ENCODE results near the gene CD8B.
"Not testable (repeated sequence)": the region's sequence is repeated elsewhere in the genome, so short reads cannot be mapped to it uniquely, and the experiment has no call there.

Gene CD8B

GRCh38 chr2:86861628-86862379 lies at the start of gene CD8B:
CD8B (minus strand) TSS chr2:86861886; CDS start chr2:86861865, 21 bp downstream.
- not testable (repeated sequence) for DNase-seq (ENCODE audit: low read depth)

DNA sequence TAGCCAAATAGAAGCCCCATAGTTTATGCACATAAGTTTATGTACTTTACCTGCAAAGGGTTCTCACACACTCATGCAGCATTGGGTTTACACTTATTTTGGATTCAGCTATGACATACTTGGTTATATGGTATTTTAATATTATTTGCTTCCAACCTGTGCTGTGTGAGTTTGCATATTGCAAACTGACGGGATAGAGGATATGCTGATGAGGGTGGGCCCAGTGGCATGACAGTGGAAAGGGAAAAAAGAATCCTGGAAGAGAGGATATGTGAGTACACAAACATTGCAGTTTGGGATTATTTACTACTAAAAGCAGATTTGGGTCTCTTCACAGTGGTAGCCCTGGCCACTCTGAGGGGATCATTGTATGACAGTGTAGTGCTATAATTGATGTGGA lies 44.2 kb upstream of the CD8B start:
- DNase-seq (ENCODE audit: low read depth) = not testable (repeated sequence)

DNA sequence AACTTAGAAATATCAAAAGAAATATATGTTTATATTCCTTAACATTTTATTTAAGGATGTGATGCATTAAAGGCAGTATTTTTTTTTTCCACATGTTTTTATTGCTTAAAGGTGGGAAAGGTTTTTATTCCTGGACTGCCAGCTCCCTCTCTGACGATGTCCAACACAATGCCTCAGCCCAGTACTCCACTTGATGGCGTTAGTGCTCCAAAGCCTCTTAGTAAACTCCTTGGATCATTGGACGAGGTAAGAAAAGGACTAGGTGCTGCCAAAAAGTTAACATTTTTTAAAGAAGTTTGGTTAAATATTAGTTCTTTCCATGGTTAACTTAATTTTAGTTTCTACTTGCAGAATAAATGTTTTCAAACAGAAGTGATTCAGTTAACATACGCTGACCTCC lies 39.0 kb upstream of the CD8B start:
- DNase-seq (ENCODE audit: low read depth) = not testable (repeated sequence)

- DNase-seq (ENCODE audit: low read depth) = not testable (repeated sequence)
Observed at GRCh38 chr2:86886026-86886425, 24.3 kb upstream of the CD8B start.

DNA sequence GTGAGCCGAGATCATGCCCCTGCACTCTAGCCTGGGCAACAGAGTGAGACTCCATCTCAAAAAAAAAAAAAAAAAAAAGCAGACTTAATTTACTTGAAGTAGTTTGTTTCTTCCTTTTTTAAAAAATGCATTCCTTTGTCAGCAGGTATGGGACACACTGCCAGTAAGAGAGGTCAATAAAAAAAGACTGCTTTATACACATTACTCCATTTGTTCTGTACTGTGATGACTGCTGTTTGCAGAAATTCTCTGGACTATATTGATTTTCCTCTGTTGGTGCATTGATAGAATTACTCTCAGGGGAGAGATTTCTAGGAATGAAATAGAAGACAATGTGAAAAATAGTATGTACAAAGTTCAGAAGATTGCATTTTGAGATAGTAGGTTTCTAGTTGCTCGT lies 21.2 kb upstream of the CD8B start:
- DNase-seq (ENCODE audit: low read depth) = not testable (repeated sequence)

GRCh38 chr2:86882118-86882665 lies 20.5 kb upstream of the CD8B start:
- DNase-seq (ENCODE audit: low read depth) = not testable (repeated sequence)

GRCh38 chr2:86878986-86879385 lies 17.3 kb upstream of the CD8B start:
- DNase-seq (ENCODE audit: low read depth) = not testable (repeated sequence)

- not testable (repeated sequence) for DNase-seq (ENCODE audit: low read depth)
Observed at GRCh38 chr2:86870941-86871340, 9.3 kb upstream of the CD8B start.

DNA sequence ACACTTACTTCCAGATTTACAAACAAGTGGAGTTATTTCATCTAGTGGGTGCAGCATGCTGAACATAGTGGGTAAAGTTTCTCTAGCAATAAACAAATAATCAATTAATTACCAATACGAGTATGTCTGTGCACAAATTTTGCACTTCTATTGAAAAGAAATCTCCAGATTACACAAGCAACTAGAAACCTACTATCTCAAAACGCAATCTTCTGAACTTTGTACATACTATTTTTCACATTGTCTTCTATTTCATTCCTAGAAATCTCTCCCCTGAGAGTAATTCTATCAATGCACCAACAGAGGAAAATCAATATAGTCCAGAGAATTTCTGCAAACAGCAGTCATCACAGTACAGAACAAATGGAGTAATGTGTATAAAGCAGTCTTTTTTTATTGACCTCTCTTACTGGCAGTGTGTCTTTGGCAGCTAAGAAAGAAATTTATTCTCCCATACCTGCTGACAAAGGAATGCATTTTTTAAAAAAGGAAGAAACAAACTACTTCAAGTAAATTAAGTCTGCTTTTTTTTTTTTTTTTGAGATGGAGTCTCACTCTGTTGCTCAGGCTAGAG lies 7.3 kb upstream of the CD8B start:
- DNase-seq (ENCODE audit: low read depth) = not testable (repeated sequence)

DNA sequence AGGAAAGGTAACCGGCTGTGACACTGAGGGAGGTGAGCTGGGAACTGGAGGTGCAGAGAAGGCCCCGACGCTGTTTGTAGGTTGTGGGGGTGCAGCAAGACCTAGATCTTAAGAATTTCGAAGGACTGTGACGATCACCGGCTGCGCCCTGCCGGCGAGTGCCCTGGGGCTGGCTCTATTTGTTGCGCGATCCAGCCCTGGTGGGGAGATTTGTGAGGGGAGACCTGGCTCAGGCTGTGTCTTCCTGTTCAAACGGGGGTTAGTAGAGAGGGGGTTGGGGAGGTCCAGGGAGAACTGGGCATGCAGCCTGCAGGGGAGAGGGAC lies 656 bp upstream of the CD8B start:
- not testable (repeated sequence) for DNase-seq (ENCODE audit: low read depth)

DNA sequence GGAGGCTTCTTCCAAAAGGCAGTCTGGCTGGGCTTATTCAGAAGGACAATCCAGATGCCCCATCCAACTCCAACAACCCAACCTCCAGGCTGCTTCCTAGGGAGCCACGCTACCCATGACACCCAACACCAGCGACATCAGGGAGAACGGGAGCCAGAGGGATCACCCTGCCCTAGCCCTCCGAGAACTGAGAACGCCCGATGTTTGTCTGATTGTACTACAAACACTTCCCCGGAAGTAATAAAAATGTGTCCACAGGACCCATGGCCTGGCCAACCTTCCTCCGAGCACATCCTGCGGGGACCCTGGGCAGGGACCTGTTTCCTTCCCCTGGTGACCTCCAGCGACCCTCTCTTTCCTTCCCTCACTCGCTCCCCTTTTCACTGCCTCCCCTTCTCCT lies 511 bp downstream of the CD8B start:
- not testable (repeated sequence) for DNase-seq (ENCODE audit: low read depth)

DNA sequence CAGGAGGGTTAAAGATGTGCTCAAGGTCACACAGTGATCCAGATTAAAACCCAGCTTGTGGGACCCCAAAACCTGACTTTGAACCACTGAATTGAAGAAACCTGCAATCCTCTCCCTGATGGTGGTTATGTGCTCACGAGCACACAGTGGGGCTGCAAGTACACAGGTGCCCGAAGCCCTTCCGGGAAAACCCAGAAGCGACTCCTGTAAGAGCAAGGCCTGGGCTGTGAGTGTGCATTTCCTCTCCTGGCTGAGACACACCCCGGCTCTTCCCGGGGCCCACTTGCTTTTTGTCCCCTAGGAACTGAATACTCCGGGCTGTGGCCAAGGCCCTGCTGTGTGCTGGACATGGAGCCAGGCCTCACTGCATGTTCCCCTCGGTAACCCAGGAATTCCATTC lies 1.1 kb downstream of the CD8B start:
- not testable (repeated sequence) for DNase-seq (ENCODE audit: low read depth)

- not testable (repeated sequence) for DNase-seq (ENCODE audit: low read depth)
Observed at GRCh38 chr2:86857688-86858087, 4.0 kb downstream of the CD8B start.

DNA sequence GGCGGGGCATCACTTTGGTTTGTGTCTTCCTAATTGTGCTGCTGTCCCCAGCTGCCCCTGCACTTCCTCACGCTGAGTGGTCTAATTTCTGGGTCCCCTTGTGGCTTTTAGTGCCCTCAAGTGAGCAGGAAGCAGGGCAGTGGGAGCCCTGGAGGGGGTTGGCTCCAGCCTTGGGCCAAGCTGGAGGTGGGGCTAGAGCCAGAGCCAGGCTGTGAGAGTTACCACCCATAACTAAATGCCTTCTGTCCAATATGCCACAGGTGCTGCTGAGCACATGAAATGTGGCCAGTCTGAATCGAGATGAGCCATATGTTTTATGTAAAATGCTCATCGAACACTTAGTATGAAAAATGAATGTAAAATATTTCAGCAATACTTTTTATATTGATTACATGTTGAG lies 5.2 kb downstream of the CD8B start:
- DNase-seq (ENCODE audit: low read depth) = not testable (repeated sequence)

- DNase-seq (ENCODE audit: low read depth) = not testable (repeated sequence)
Observed at GRCh38 chr2:86855981-86856380, 5.7 kb downstream of the CD8B start.

- DNase-seq (ENCODE audit: low read depth) = not testable (repeated sequence)
Observed at GRCh38 chr2:86851581-86851980, 10.1 kb downstream of the CD8B start.

GRCh38 chr2:86842607-86843234 lies 19.0 kb downstream of the CD8B start:
- DNase-seq (ENCODE audit: low read depth) = not testable (repeated sequence)

DNA sequence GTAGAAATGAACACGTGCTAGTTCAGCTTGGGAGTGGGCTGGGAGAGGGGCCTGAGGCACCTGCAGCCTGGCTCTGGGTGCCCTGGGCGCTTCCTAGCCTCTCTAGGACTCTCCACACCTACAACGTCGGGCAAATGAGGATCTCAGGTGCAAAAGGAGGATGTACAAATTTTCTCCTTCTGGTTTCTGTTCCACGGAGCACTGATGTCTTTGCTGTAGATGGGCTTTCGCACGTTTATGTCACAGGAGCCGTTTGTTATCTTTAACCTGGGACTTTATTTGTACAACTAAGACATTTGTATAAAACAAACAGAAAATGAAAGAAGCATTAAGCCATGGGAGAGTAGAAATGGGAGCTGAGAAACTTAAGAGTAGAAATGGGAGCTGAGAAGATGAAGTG lies 20.4 kb downstream of the CD8B start:
- not testable (repeated sequence) for DNase-seq (ENCODE audit: low read depth)

GRCh38 chr2:86839871-86840548 lies 21.7 kb downstream of the CD8B start:
- DNase-seq (ENCODE audit: low read depth) = not testable (repeated sequence)

GRCh38 chr2:86839455-86839854 lies 22.2 kb downstream of the CD8B start:
- DNase-seq (ENCODE audit: low read depth) = not testable (repeated sequence)

- not testable (repeated sequence) for DNase-seq (ENCODE audit: low read depth)
Observed at GRCh38 chr2:86837714-86838113, 24.0 kb downstream of the CD8B start.
